ENCODE measurements around the gene EFEMP1. TPM values are rescaled to one million over a fixed set of nuclear protein-coding genes. Genes with fewer than 3 reads are reported as not detected.

The EFEMP1 gene
- total RNA-seq, 1 donor from 2014 or later, result 446 TPM

DNA sequence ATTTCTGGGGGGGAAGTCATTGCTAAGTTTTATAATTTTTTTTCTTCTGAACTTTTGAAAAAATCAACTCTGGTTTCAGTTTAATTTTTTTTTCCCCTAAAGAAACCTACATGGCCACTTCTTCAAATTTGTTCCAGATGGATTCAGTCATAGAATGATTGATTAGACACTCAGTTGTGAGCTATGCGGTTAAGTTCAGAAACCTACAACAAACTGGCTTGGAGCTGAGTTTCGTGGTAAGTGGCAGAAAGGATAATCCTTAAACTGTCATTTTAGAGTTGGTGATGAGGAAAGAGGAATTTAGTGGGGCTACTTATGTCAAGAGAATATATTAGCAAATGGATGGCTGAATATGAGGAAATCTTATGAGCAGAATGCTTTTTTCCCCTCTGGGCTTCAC lies 23.7 kb downstream of the EFEMP1 start:
- no peak for DNase-seq (ENCODE audit: low spot score)

GRCh38 chr2:55898386-55899040 lies 25.1 kb downstream of the EFEMP1 start:
- no peak for DNase-seq (ENCODE audit: low spot score)

- DNase-seq (ENCODE audit: low spot score), result no peak
Measured at GRCh38 chr2:55896633-55897032, 26.9 kb downstream of the EFEMP1 start.

DNA sequence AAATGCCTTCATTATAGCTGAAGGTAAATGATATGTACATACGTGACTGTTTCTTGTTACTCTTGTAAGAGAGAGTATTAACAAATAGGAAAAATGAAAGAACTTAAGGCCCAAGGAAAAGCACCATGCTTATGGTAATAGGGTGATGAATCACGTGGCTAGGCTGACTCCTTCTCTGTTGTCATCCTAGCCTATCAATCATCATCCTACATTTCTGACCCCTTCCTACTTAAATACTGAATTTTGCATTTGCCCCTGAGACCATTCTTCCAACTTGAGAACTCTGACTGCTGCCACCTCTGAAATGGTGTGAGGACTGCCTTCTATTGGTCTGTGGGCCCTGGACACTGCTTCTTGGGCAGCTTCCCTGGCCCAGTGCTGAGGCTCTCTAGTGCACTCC lies 28.9 kb downstream of the EFEMP1 start:
- no peak for DNase-seq (ENCODE audit: low spot score)

DNA sequence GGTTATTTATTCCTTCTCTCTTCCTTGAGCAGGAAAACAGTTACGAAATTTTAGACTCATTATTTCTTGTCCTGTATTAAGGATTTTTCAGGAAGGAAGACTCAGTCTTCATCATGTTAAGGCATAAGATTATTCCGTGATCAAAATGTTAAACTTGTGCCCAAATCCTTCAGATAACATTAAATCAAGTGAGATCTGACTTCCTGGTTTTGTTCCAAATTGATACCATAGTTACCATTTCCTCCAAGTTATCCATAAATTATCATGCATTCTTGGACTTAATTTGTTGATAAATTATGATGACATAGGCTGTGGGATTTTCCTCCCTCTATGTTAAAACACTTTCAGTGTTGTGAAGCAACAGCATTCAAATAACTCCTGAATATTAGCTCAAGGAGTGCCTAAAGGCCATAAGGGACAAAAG lies 31.9 kb downstream of the EFEMP1 start:
- no peak for DNase-seq (ENCODE audit: low spot score)

DNA sequence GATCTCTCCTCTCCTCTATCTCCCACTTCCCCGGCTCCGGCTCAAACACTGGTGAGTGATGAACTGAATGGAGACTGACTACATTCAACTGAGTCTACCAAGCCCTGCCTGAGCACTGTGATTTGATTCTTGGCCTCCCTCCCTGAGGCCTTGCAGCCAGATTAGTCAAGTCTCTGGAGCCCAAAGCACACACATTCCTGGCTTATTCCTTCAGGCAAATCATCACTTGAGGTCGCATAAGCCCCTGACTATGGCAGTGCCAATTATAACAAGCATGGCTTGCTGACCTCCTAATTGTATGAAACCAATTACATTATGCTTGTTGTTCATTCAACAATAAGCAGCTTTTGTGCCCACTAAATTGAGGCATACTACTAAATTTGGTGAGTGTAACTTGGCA lies 34.6 kb downstream of the EFEMP1 start:
- DNase-seq (ENCODE audit: low spot score), result no peak

- no peak for DNase-seq (ENCODE audit: low spot score)
Measured at GRCh38 chr2:55887901-55888624, 35.5 kb downstream of the EFEMP1 start.

DNA sequence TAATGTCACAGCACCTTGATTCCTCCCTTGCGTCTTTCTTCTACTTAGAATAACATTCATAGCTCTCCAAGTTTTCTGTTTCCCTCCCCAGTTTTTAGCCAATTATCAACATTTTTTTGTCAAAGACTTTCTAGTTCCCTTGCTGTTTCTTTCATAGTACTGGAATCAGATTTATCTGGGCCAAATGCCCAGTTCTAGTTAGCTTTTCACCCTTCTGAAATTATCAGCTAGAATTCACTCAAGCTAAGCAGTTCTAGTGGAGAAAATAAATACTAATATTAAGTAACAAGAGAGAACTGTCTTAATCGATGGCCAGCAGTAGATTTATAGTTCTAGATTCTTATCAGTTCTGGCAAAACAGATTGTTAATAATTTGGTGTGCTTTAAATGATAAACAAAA lies 36.2 kb downstream of the EFEMP1 start:
- no peak for DNase-seq (ENCODE audit: low spot score)

DNA sequence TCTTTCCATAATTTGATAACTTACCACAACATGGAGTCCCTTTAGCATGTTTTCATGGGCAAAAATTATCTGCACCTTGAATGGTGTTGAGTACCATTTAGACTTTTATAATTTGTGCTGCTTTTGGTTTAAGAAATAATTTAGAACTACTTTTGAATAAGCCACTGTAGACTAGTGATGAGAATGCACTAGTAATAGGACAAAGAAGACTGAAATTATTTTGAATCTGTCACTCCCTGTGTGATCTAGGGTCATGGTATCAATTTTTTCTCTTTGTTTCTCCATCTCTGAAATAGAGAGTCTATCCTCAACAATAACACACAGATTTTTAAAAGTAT lies 37.7 kb downstream of the EFEMP1 start:
- DNase-seq (ENCODE audit: low spot score), result no peak

DNA sequence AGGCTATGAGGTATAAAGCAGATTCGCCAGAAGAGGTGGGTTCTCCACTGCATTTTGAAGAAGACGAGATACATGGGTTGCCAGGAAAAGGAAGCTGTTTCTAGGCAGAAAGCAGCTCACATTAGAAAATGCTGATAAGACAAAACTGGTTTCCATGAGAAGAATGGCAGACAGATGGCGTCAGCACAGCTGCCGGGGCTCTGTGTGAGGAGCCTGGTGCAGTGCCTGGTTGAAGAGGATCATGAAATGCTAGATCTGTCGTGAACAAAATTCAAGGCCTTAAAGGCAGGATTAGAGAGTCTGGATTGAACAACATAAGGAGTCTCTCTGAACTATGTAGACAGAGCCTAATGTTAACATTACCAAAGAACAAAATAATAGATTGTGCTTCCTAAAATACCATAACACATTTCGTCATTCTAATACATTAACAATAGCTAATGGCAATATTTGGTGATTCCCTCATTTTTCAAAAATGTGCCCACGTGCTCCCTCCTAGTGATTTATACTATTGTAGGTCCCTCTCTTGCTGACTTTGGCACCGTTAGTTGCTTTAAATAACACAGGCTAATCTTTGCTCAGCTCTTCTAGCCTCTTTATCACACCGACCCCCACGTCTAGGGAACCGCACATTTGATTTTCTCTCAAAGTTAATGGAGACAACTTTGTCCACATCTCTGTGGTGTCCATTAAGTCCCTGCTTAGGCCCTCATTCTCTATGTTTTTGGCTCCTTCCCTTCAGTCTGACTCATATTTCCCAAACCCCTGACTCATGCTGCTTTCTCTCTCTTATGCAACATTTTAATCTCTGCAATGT lies 38.2 kb downstream of the EFEMP1 start:
- no peak for DNase-seq (ENCODE audit: low spot score)

DNA sequence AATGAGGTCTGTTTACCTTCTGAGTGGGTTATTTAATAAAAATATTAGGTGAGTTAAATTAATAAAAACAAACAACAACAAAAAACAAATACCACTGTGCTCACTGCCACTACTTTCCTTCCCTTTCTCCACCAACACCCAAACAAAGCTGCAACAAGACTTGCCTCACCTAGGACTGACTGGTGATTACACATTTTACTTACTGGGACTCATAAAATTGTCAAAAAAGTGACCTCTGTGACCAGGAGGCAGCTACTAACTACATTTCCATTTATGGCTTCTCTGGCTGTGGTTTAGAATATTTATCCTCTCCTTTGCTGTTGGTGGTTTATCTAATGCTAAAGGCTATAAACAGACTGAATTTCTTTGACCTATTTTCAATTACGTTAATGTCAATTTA lies 39.8 kb downstream of the EFEMP1 start:
- DNase-seq (ENCODE audit: low spot score), result no peak

- no peak for DNase-seq (ENCODE audit: low spot score)
Measured at GRCh38 chr2:55883357-55883756, 40.2 kb downstream of the EFEMP1 start.

- no peak for DNase-seq (ENCODE audit: low spot score)
Measured at GRCh38 chr2:55882954-55883353, 40.6 kb downstream of the EFEMP1 start.

GRCh38 chr2:55880416-55881143 lies 43.0 kb downstream of the EFEMP1 start:
- DNase-seq (ENCODE audit: low spot score), result no peak

DNA sequence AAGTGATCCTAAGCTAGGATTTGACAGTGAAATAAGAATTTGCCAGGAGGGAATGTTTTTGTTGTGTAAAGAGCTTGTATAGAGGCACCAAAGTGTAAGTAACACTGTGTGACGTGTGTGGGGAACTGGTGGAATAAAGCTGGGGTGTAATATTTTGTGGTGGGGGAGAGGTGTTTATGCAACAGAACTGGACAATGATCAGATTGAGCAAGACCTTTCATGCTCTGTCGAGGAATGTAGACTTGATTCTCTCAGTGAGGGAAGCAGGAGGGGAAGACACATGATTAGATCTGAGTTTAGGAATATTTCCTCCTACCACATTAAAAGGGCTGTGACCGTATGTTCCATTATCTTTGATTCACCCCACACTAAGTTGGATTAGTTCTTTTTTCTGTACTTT lies 43.6 kb downstream of the EFEMP1 start:
- DNase-seq (ENCODE audit: low spot score), result no peak

- DNase-seq (ENCODE audit: low spot score), result no peak
Measured at GRCh38 chr2:55877087-55877436, 46.5 kb downstream of the EFEMP1 start.

GRCh38 chr2:55876429-55877086 lies 47.0 kb downstream of the EFEMP1 start:
- DNase-seq (ENCODE audit: low spot score), result no peak

DNA sequence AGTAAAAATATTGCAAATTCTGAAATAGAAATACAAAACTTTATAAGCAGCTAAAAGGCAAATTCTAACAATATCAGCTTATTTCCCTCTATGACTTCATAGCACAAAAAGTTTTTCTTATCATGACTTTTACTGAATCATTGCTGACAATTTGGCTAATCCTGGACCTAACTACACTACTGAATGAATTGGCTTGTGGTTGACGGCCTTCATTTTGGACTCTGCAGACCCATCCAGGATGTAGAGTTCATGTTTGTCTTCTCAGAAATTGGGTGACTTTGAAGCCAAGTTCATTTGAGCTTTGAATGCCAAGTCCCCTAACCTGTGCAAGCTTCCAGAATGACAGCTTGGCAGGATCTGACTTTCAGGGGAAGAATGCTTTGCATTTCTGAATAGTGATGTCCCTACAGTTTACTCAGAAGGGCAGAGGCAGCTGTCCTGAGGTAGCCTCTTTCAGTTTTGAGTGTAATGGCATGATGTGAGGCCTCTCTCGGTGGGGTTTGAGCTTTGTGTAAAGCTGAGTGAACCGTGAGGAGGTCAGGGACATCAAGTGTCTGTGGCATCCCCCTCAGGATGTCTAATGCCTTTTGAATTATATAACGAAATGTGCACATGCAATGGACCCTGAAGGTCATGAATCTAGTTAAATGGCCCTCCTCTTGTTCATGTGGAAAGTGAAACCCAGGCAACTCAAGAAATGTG lies 48.0 kb downstream of the EFEMP1 start:
- no peak for DNase-seq (ENCODE audit: low spot score)

- no peak for DNase-seq (ENCODE audit: low spot score)
Measured at GRCh38 chr2:55874338-55874737, 49.2 kb downstream of the EFEMP1 start.

DNA sequence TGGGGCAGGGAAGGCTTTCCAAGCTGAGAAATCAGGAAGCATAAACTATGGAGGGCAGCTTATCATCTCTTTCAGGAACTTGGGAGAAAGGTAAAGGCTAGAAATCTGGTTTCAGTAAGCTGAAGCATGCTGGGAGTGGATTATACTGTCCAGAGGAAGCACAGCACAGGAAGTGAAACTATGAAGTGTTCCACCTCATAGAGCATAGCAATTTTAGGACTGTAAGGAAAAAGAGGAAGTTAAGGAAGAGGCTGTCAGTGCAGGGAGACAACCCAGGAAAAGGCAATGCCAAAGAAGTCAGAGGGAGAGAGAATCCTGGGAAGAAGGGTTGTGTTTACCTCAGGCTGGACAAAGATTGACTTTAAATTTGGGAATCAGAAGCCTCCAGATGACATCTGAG lies 51.9 kb downstream of the EFEMP1 start:
- no peak for DNase-seq (ENCODE audit: low spot score)
